Gastroesophageal sphincter (tissue), 3 donors: Measurements from ENCODE around the gene RYR3.

ENCODE experiments used
- CTCF ChIP-seq, 4 experiments: fragments of 200-600 bp in 2 of 4; fragments of 450-650 bp in 2 of 4; sonication (generic) in 1 of 4; IDR thresholded peaks; one replicate each; pipeline ENCODE4 v1.5.1; 2017 to 2019; ENCODE audit warnings: antibody characterized with exemption in 4 of 4, mild to moderate bottlenecking in 2 of 4, moderate library complexity in 2 of 4
- POLR2AphosphoS5 ChIP-seq: sonication (generic); formaldehyde crosslinking; IDR thresholded peaks from one replicate; pipeline ENCODE4 v1.6.1; 2017; ENCODE audit warnings: antibody characterized with exemption

- TF ChIP-seq CTCF (IDR thresholded peaks at IDR 0.05) (no peak), POLR2AphosphoS5 (no peak)
Observed at GRCh38 chr15:33382491-33382890, 71.7 kb downstream of the RYR3 start.
